Kidney (tissue), 14 donors: ENCODE data around the gene PPME1. TPM values are rescaled to one million over a fixed set of nuclear protein-coding genes. Genes with fewer than 3 reads are reported as not detected.

Experiments
- DNase-seq, 5 donors: peaks; one replicate each; pipeline ENCODE4 v3.0.0-alpha.2; 2013 to 2020
- FAIRE-seq: peaks from 2 replicates; lab custom pipeline; 2012; peaks lifted over from hg19 to GRCh38; lab: Jason Lieb, UNC
- H3K27ac ChIP-seq, 2 donors: one replicate each; pipeline ENCODE4 v1.7.0; 2013; ENCODE audit warnings: low read depth in 2 of 2, low read length in 2 of 2, inconsistent platforms in 1 of 2
- H3K27me3 ChIP-seq: one replicate; pipeline ENCODE4 v1.7.1; 2013; ENCODE audit warnings: low read length, inconsistent platforms; ENCODE audit not compliant: control insufficient read depth, insufficient read depth
- H3K36me3 ChIP-seq, 3 donors: one replicate each; pipeline versions ENCODE4 v1.7.0 to v1.7.1; 2013; ENCODE audit warnings: low read length in 3 of 3, control low read depth in 1 of 3, inconsistent platforms in 1 of 3; ENCODE audit not compliant: insufficient read depth in 3 of 3, control insufficient read depth in 2 of 3
- H3K4me1 ChIP-seq, 3 donors: one replicate each; pipeline versions ENCODE4 v1.7.0 to v1.7.1; 2013; ENCODE audit warnings: low read length in 3 of 3, inconsistent platforms in 1 of 3, low read depth in 1 of 3; ENCODE audit not compliant: control insufficient read depth in 2 of 3, insufficient read depth in 2 of 3
- H3K4me3 ChIP-seq, 3 donors: one replicate each; pipeline versions ENCODE4 v1.7.0 to v1.8.1; 2013; ENCODE audit warnings: low read length in 3 of 3, control low read depth in 1 of 3, inconsistent platforms in 1 of 3
- H3K9ac ChIP-seq, 3 donors: one replicate each; pipeline versions ENCODE4 v1.7.0 to v1.7.1; 2013; ENCODE audit warnings: low read length in 3 of 3, control low read depth in 1 of 3, inconsistent platforms in 1 of 3
- H3K9me3 ChIP-seq, 3 donors: one replicate each; pipeline versions ENCODE4 v1.7.0 to v1.7.1; 2013; ENCODE audit warnings: low read length in 3 of 3, control low read depth in 1 of 3, inconsistent platforms in 1 of 3; ENCODE audit not compliant: control insufficient read depth in 2 of 3, insufficient read depth in 1 of 3
- CTCF ChIP-seq: IDR thresholded peaks from 3 replicates; pipeline ENCODE4 v1.5.1; 2012; ENCODE audit warnings: mild to moderate bottlenecking, moderate library complexity, borderline replicate concordance; ENCODE audit not compliant: insufficient read depth; ENCODE audit errors: extremely low read depth
- intact Hi-C: fragments of 100-400 bp; cut with DNase I; formaldehyde crosslinking; loops from one replicate; pipeline ENCODE4 v1.11.1; 2022
- polyA plus RNA-seq: library from polyadenylated mRNA; stranded (reverse); fragments of 350-450 nt; fragmentation: Illumina TruSeq; extraction: RNeasy Lipid Tissue Mini Kit (QIAGEN cat#74804); gene quantifications from one replicate; pipeline ENCODE4 v1.2.3, GENCODE V29; 2014; ENCODE audit warnings: low read depth, low replicate concordance; ENCODE audit not compliant: insufficient read depth
- total RNA-seq: library from RNA; stranded (reverse); fragmentation: NEBNext Ultra II Directional; extraction: Animal tissue kit (Norgen Biotek cat#: 25700); gene quantifications from one replicate; pipeline ENCODE4 v1.2.1, GENCODE V29; 2021
- donor health status: control.
- donor health status: control.
- donor health status: control.
- donor health status: control.
- donor health status: control.
- donor health status: DM: yes; HTN: yes; CAD: no.
- donor health status: Normal renal cell carcinoma (clear cell type).

The PPME1 gene
- total and polyA plus RNA-seq, 2 donors from 2014 or later, result 34.1 to 40.8 TPM

- Histone ChIP-seq H3K9ac (no peak overlapping the region), H3K4me1 (no peaks in the 10 kb centered on the region), H3K36me3 (no peaks in the 10 kb centered on the region), H3K9me3 (no peaks in the 10 kb centered on the region), H3K27me3 (no peaks in the 10 kb centered on the region), H3K4me3 (no peak overlapping the region), H3K27ac (no peak overlapping the region)
- no peak for FAIRE-seq
- intact Hi-C loops, result no loop called here
- DNase-seq, result no peak
- TF ChIP-seq CTCF, result no peak
Observed at GRCh38 chr11:74147199-74147929, 23.7 kb upstream of the PPME1 start.

DNA sequence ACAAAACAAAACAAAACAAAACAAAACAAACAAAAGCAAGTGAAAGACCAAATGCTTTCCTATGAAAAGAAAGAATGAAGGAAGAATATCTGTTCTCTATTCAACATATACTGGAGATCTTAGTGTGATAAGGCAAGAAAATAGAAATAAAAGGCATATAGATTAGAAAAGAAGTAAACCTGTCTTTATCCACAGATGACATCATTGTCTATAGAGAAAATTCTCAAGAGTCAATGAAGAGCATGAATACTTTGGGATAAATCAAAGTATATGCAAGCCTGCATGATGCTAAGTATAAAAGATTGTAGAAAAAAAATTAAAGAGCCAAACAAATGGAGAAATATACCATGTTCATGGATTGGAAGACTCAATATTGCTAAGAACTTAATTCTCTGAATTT, 17.9 kb upstream of the PPME1 start:
- Histone ChIP-seq H3K27ac (no peak overlapping the region), H3K36me3 (no peaks in the 10 kb centered on the region), H3K9me3 (no peaks in the 10 kb centered on the region), H3K27me3 (no peaks in the 10 kb centered on the region), H3K4me1 (no peaks in the 10 kb centered on the region), H3K9ac (no peak overlapping the region), H3K4me3 (no peak overlapping the region)
- intact Hi-C loops, result no loop called here
- no peak for DNase-seq
- no peak for FAIRE-seq
- TF ChIP-seq CTCF, result no peak

DNA sequence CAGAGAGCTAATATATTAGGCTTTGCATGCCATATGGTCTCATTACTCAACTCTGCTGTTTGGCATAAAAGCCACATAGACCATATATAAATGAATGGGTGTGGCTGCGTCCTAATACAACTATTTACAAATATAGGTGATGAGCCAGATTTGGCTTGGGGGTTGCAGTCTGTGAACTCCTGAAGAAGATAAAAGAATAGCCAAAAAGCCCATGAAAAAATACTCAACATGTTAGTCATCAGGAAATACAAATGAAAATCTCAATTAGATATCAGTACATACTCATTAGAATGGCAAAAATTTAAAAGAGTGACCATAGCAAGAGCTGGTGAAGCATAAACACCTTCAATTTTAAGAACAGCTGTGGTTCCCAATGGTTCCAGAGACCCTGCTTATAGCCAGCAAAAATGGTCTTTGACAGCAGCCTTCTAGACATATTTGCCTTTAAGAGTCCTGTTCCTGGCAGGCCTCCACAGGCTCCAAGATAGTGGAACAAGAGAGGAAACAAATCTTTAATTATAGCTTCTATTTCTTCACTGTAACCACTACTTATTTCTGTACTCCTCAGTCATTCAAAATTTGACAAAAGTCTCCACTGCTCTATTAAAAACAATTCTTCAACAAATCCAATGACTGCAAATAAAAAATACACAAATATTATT, 16.3 kb upstream of the PPME1 start:
- Histone ChIP-seq H3K4me3 (no peak overlapping the region), H3K27ac (no peak overlapping the region), H3K36me3 (no peaks in the 10 kb centered on the region), H3K4me1 (no peaks in the 10 kb centered on the region), H3K9me3 (no peaks in the 10 kb centered on the region), H3K27me3 (no peaks in the 10 kb centered on the region), H3K9ac (no peak overlapping the region)
- intact Hi-C loops, result no loop called here
- TF ChIP-seq CTCF, result no peak
- FAIRE-seq (no peak), DNase-seq (no peak)
